ENCODE data around the gene PHOSPHO2. TPM values are rescaled to one million over a fixed set of nuclear protein-coding genes. Genes with fewer than 3 reads are reported as not detected.

Gene PHOSPHO2
- total RNA-seq, 1 experiment from 2014 or later: 5.5 TPM

Small RNA genes within 50 kb of the gene (small RNA-seq; reads per million reads assigned to genes)
- 0 reads per million in 2 experiments for gene RF00432

Other genes starting within 250 kb of the PHOSPHO2 start
- 5.4 and 6.2 TPM in 2 replicates for gene BBS5, start 215.0 kb upstream of the PHOSPHO2 start, total RNA-seq (2014; rRNA removed; shearing (Covaris generic))
- not detected in 2 replicates for gene KLHL41, start 184.8 kb upstream of the PHOSPHO2 start, total RNA-seq (2014; rRNA removed; shearing (Covaris generic))
- 38.4 and 45.4 TPM in 2 replicates for gene FASTKD1, start 120.6 kb upstream of the PHOSPHO2 start, total RNA-seq (2014; rRNA removed; shearing (Covaris generic))
- 32.0 and 34.0 TPM in 2 replicates for gene PPIG, start 110.1 kb upstream of the PHOSPHO2 start, total RNA-seq (2014; rRNA removed; shearing (Covaris generic))
- gene CFAP210, start 64 bp upstream of the PHOSPHO2 start, total RNA-seq (2014; rRNA removed; shearing (Covaris generic)): 0.12 and 0.20 TPM in 2 replicates
- gene KLHL23, start 39.4 kb downstream of the PHOSPHO2 start, total RNA-seq (2014; rRNA removed; shearing (Covaris generic)): 19.6 and 26.1 TPM in 2 replicates
- 173 and 197 TPM in 2 replicates for gene SSB, start 104.4 kb downstream of the PHOSPHO2 start, total RNA-seq (2014; rRNA removed; shearing (Covaris generic))
- gene METTL5, start 130.4 kb downstream of the PHOSPHO2 start, total RNA-seq (2014; rRNA removed; shearing (Covaris generic)): 154 and 170 TPM in 2 replicates
- gene UBR3, start 133.0 kb downstream of the PHOSPHO2 start, total RNA-seq (2014; rRNA removed; shearing (Covaris generic)): 23.8 and 25.5 TPM in 2 replicates